Mucosa of descending colon (tissue), 3 donors: ENCODE results near the gene PLA2G4E. TPM values are rescaled to one million over a fixed set of nuclear protein-coding genes. Genes with fewer than 3 reads are reported as not detected.

Experiments
- ATAC-seq: fragments of 200-7000 bp; cut with Tn5 transposase; one replicate; pipeline ENCODE4 v1.9.1; 2020; ENCODE audit warnings: mild to moderate bottlenecking, moderate library complexity
- DNase-seq, 3 donors: peaks; one replicate each; pipeline ENCODE4 v3.0.0-alpha.2; 2020
- H3K36me3 ChIP-seq: fragments of 200-600 bp; one replicate; pipeline ENCODE4 v1.8.0; 2021; ENCODE audit warnings: low read depth, mild to moderate bottlenecking
- H3K4me1 ChIP-seq: fragments of 200-600 bp; one replicate; pipeline ENCODE4 v1.8.0; 2021; ENCODE audit warnings: low read depth, mild to moderate bottlenecking
- H3K4me3 ChIP-seq: fragments of 200-600 bp; one replicate; pipeline ENCODE4 v1.8.0; 2021; ENCODE audit warnings: mild to moderate bottlenecking
- H3K9me3 ChIP-seq: fragments of 200-600 bp; one replicate; pipeline ENCODE4 v1.8.0; 2021; ENCODE audit warnings: mild to moderate bottlenecking
- CTCF ChIP-seq: fragments of 200-600 bp; IDR thresholded peaks from one replicate; pipeline ENCODE4 v1.8.0; 2022; ENCODE audit warnings: antibody characterized with exemption, mild to moderate bottlenecking
- intact Hi-C, 2 donors: fragments of 100-400 bp; cut with DNase I in 1 of 2; cut with micrococcal nuclease in 1 of 2; formaldehyde crosslinking; loops; one replicate each; pipeline versions ENCODE4 v1.11.0 to v1.11.1; 2022; cut with DNase I, micrococcal nuclease
- total RNA-seq, 3 donors: library from RNA; stranded (reverse); fragmentation: NEBNext Ultra II Directional in 2 of 3; extraction: Animal tissue kit (Norgen Biotek cat#: 25700) in 2 of 3; gene quantifications; one replicate each; pipeline versions ENCODE4 v1.2.1 to v1.2.4, GENCODE V29; 2021 to 2023
- donor health status: DM: no; HTN: no; CAD: no; lungs with moderate emphysema.
- donor health status: DM: no; HTN: no; CAD: no.
- donor health status: DM: no; HTN: yes; CAD: no.

The PLA2G4E gene
- total RNA-seq, 3 donors from 2014 or later: 0.06 to 0.27 (median 0.09) TPM

- no peaks in the 10 kb centered on the region for H3K9me3 ChIP-seq
- no peaks in the 10 kb centered on the region for H3K36me3 ChIP-seq
- DNase-seq (no peak), ATAC-seq (no peak)
- intact Hi-C loops: loop anchor here in 1 of 2 donors (5.0 kb wide), 1 partner anchor 71 kb away; no protein-coding TSS in a partner anchor
- H3K4me3 ChIP-seq: no peak overlapping the region
- peaks cover 6% of the 10 kb centered on the region for H3K4me1 ChIP-seq
- no peak for TF ChIP-seq CTCF
Measured at GRCh38 chr15:42058791-42059190, 37.9 kb upstream of the PLA2G4E start.

- no peaks in the 10 kb centered on the region for H3K9me3 ChIP-seq
- TF ChIP-seq CTCF: no peak
- H3K36me3 ChIP-seq: no peaks in the 10 kb centered on the region
- ATAC-seq (peak; percentile 37), DNase-seq (no peak)
- no peak overlapping the region for H3K4me3 ChIP-seq
- intact Hi-C loops: loop anchor here in 1 of 2 donors (5.0 kb wide), 1 partner anchor 71 kb away; no protein-coding TSS in a partner anchor
- peaks cover 6% of the 10 kb centered on the region for H3K4me1 ChIP-seq
Measured at GRCh38 chr15:42057799-42058646, 37.2 kb upstream of the PLA2G4E start.

- ATAC-seq: peak; percentile 94
- peak; percentile 36 for TF ChIP-seq CTCF
- no peak overlapping the region for H3K4me3 ChIP-seq
- no peaks in the 10 kb centered on the region for H3K36me3 ChIP-seq
- intact Hi-C loops: loop anchor here in 1 of 2 donors (5.0 kb wide), 1 partner anchor 70 kb away; no protein-coding TSS in a partner anchor
- peaks cover 6% of the 10 kb centered on the region for H3K4me1 ChIP-seq
- peak; percentile 78 to 85 (median 81) for DNase-seq
- no peaks in the 10 kb centered on the region for H3K9me3 ChIP-seq
Measured at GRCh38 chr15:42056934-42057798, 36.3 kb upstream of the PLA2G4E start.

- DNase-seq (no peak), ATAC-seq (no peak)
- H3K4me3 ChIP-seq: no peak overlapping the region
- intact Hi-C loops: no loop called here
- H3K4me1 ChIP-seq: peaks cover 6% of the 10 kb centered on the region
- no peak for TF ChIP-seq CTCF
- H3K36me3 ChIP-seq: no peaks in the 10 kb centered on the region
- H3K9me3 ChIP-seq: no peaks in the 10 kb centered on the region
Measured at GRCh38 chr15:42053914-42054313, 33.1 kb upstream of the PLA2G4E start.

- DNase-seq (no peak), ATAC-seq (no peak)
- TF ChIP-seq CTCF: no peak
- Histone ChIP-seq H3K4me1 (peaks cover 6% of the 10 kb centered on the region), H3K36me3 (no peaks in the 10 kb centered on the region), H3K9me3 (no peaks in the 10 kb centered on the region), H3K4me3 (no peak overlapping the region)
- intact Hi-C loops: no loop called here
Measured at GRCh38 chr15:42053010-42053409, 32.2 kb upstream of the PLA2G4E start.
